GM19043 (cell line): ENCODE data around the gene AARS2.
A peak's percentile ranks its signal among the peaks of the same experiment; 100 is the strongest.
"Not testable (repeated sequence)": the region's sequence is repeated elsewhere in the genome, so short reads cannot be mapped to it uniquely, and the experiment has no call there.

Source experiments
- ATAC-seq: cut with Tn5 transposase; IDR thresholded peaks from one replicate; pipeline ENCODE4 v1.9.1; 2021; ENCODE audit warnings: low read depth; ENCODE audit not compliant: unreplicated experiment

AARS2 gene

GRCh38 chr6:44312901-44313788 lies at the start of gene AARS2:
AARS2 (minus strand) TSS chr6:44313347; CDS start chr6:44313323, 24 bp downstream.
- peak; percentile 93 for ATAC-seq

GRCh38 chr6:44361947-44362346 lies 48.8 kb upstream of the AARS2 start:
- no peak for ATAC-seq

GRCh38 chr6:44359973-44360372 lies 46.8 kb upstream of the AARS2 start:
- ATAC-seq: no peak

GRCh38 chr6:44356487-44356886 lies 43.3 kb upstream of the AARS2 start:
- ATAC-seq: no peak

GRCh38 chr6:44355640-44356039 lies 42.5 kb upstream of the AARS2 start:
- ATAC-seq: no peak

- no peak for ATAC-seq
Observed at GRCh38 chr6:44353336-44353735, 40.2 kb upstream of the AARS2 start.

- ATAC-seq: no peak
Observed at GRCh38 chr6:44352259-44352658, 39.1 kb upstream of the AARS2 start.

- not testable (repeated sequence) for ATAC-seq
Observed at GRCh38 chr6:44350650-44350994, 37.5 kb upstream of the AARS2 start.

GRCh38 chr6:44349904-44350649 lies 36.9 kb upstream of the AARS2 start:
- no peak for ATAC-seq

GRCh38 chr6:44346818-44347217 lies 33.7 kb upstream of the AARS2 start:
- ATAC-seq: not testable (repeated sequence)

GRCh38 chr6:44342489-44342888 lies 29.3 kb upstream of the AARS2 start, which contains the start of gene SPATS1:
SPATS1 (plus strand) TSS chr6:44342650; CDS start chr6:44343096, 446 bp downstream.
- ATAC-seq: no peak

GRCh38 chr6:44342052-44342451 lies 28.9 kb upstream of the AARS2 start:
- no peak for ATAC-seq

GRCh38 chr6:44341095-44341890 lies 28.1 kb upstream of the AARS2 start:
- ATAC-seq: no peak

- no peak for ATAC-seq
Observed at GRCh38 chr6:44339763-44340625, 26.8 kb upstream of the AARS2 start.

- no peak for ATAC-seq
Observed at GRCh38 chr6:44339301-44339700, 26.2 kb upstream of the AARS2 start.

- peak; percentile 51 for ATAC-seq
Observed at GRCh38 chr6:44338228-44339122, 25.3 kb upstream of the AARS2 start.

GRCh38 chr6:44335631-44336030 lies 22.5 kb upstream of the AARS2 start:
- no peak for ATAC-seq

- no peak for ATAC-seq
Observed at GRCh38 chr6:44333942-44334341, 20.8 kb upstream of the AARS2 start.
